Sigmoid colon (tissue), 4 donors: ENCODE results near the gene ROBO1.

Source experiments
- EP300 ChIP-seq, 4 donors: sonication (generic); formaldehyde crosslinking; IDR thresholded peaks; one replicate each; pipeline ENCODE4 v1.6.1; 2017; ENCODE audit warnings: antibody characterized with exemption in 4 of 4
- POLR2AphosphoS5 ChIP-seq, 4 donors: sonication (generic); formaldehyde crosslinking; IDR thresholded peaks; one replicate each; pipeline ENCODE4 v1.6.1; 2017; ENCODE audit warnings: antibody characterized with exemption in 4 of 4
- TF ChIP-seq, protein P1 (sequence below), 4 experiments: fragments of 450-650 bp in 3 of 4; fragments of 200-600 bp in 1 of 4; IDR thresholded peaks; one replicate each; pipeline ENCODE4 v1.5.1; 2016 to 2019; ENCODE audit warnings: antibody characterized with exemption in 4 of 4, mild to moderate bottlenecking in 3 of 4, moderate library complexity in 2 of 4

DNA sequence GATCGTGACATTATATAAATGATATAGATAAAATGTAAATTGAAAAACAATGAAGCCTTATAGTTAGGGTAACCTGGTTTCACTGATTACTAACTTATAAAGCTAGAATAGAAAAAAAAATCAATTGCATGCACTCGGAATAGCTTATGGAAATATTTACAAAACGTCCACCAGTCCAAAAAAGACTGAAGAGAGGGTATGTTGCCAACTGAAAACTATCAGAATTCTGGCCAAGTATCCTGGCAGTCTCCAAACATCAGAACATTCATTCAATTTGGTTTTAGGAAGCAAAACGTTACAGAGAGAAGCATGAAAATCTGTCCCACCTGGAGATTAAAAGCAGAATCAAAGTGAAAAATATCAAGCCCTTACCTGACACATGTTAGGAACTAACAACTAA is 892.4 kb downstream of the ROBO1 start:
- no peak for TF ChIP-seq EP300 (IDR thresholded peaks at IDR 0.05)
- no peak for TF ChIP-seq POLR2AphosphoS5 (IDR thresholded peaks at IDR 0.05)
- TF ChIP-seq, protein P1, sequence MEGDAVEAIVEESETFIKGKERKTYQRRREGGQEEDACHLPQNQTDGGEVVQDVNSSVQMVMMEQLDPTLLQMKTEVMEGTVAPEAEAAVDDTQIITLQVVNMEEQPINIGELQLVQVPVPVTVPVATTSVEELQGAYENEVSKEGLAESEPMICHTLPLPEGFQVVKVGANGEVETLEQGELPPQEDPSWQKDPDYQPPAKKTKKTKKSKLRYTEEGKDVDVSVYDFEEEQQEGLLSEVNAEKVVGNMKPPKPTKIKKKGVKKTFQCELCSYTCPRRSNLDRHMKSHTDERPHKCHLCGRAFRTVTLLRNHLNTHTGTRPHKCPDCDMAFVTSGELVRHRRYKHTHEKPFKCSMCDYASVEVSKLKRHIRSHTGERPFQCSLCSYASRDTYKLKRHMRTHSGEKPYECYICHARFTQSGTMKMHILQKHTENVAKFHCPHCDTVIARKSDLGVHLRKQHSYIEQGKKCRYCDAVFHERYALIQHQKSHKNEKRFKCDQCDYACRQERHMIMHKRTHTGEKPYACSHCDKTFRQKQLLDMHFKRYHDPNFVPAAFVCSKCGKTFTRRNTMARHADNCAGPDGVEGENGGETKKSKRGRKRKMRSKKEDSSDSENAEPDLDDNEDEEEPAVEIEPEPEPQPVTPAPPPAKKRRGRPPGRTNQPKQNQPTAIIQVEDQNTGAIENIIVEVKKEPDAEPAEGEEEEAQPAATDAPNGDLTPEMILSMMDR (IDR thresholded peaks at IDR 0.05) = no peak
